ENCODE results near the gene LMNTD2.

LMNTD2 gene

DNA sequence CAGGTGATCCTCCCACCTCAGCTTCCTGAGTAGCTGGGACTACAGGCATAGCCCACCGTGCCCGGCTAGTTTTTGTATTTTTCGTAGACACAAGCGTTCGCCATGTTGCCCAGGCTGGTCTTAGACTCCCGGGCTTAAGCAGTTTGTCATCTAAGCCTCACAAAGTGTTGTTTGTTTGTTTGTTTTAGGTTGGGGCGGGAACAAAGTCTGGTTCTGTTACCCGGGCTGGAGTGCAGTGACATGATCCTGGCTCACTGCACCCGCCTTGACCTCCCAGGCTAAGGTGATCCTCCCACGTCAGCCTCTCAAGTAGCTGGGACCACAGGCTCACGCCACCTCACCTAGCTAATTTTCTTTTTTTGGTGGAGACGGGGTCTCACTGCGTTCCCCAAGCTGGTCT is 42.6 kb upstream of the LMNTD2 start:
- no peak overlapping the region for H3K18ac ChIP-seq (ENCODE audit: low read depth in 1 of 2, low read length in 2 of 2)
- H2AFZ ChIP-seq (ENCODE audit: low read depth, low read length), result no peak overlapping the region
- WGBS, result 93% methylated on average over 13 of the region's 13 CpGs
- H4K91ac ChIP-seq (ENCODE audit: low read length), result no peak overlapping the region
- no peaks in the 10 kb centered on the region for H3K9me3 ChIP-seq (ENCODE audit: control insufficient read depth, low read length)
- no peak overlapping the region for H2BK15ac ChIP-seq (ENCODE audit: low read depth, poor library complexity, severe bottlenecking)
- DNase-seq, result no peak
- H3K4me1 ChIP-seq (ENCODE audit: control insufficient read depth, insufficient read depth, low read depth, low read length), result peaks cover 4% of the 10 kb centered on the region
- no peak overlapping the region for H3K4me3 ChIP-seq (ENCODE audit: insufficient read depth in 1 of 2, low read depth in 1 of 2, low read length in 2 of 2)
- H2BK5ac ChIP-seq (ENCODE audit: low read depth, low read length, poor library complexity, severe bottlenecking), result no peak overlapping the region
- H3K79me1 ChIP-seq (replicated peaks; ENCODE audit: low read length, poor library complexity, severe bottlenecking), result peaks cover 51% of the 10 kb centered on the region
- H3K36me3 ChIP-seq (ENCODE audit: control insufficient read depth in 1 of 2, insufficient read depth in 2 of 2, low read depth in 1 of 2, low read length in 2 of 2), result peaks cover 86 to 90% of the 10 kb centered on the region in 2 experiments
- H3K23ac ChIP-seq (ENCODE audit: low read length in 2 of 2), result no peak overlapping the region
- H2BK12ac ChIP-seq (ENCODE audit: low read length in 2 of 2), result no peak overlapping the region
- no peak overlapping the region for H3K27ac ChIP-seq (ENCODE audit: low read length, poor library complexity, severe bottlenecking)
- H3K14ac ChIP-seq (ENCODE audit: low read length in 2 of 2), result no peak overlapping the region
- no peak overlapping the region for H3K4ac ChIP-seq (ENCODE audit: low read depth in 1 of 2, low read length in 2 of 2)
- H2AK5ac ChIP-seq (ENCODE audit: low read length, severe bottlenecking), result no peak overlapping the region
- H3K27me3 ChIP-seq (ENCODE audit: control insufficient read depth in 1 of 2, insufficient read depth in 1 of 2, low read length in 2 of 2), result no peaks in the 10 kb centered on the region
- H4K8ac ChIP-seq (ENCODE audit: low read length), result no peak overlapping the region
- no peak overlapping the region for H2BK120ac ChIP-seq (ENCODE audit: low read depth, low read length)
- H3K9ac ChIP-seq (ENCODE audit: low read length), result no peak overlapping the region
- H3K4me2 ChIP-seq (ENCODE audit: low read length, poor library complexity, severe bottlenecking), result no peak overlapping the region

DNA sequence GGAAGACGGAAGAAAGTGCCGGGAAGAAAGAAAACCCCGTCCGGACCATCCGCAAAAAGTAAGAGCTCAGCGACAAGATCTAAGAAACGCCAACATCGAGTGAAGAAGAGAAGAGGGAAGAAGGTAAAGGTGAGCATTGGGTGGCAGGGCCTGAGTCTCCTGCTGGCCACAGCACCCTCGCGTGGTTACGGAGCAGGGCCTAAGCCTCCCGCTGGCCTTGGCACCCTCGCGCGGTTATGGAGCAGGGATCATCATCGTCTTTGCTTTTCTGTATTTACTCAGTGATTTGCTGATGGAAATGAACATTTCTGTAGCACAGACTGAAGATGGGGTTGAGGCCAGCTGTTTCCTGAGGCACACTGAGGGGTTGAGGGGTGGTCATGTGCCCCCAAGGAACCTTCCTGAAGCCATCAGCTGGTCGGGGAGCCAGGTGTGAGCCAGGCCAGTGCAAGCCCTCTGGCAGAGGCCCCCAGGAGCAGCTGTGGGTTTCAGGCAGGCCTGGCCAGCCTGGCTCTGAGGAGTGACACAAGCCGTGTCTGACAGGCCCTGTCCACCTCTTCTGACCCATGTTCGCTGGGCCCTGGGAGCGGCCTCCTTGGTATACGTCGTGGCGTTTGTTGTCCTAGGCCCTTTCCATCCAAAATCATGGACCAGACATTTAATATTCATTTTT is 41.2 kb upstream of the LMNTD2 start:
- no peak overlapping the region for H3K14ac ChIP-seq (ENCODE audit: low read length in 2 of 2)
- H3K4me2 ChIP-seq (ENCODE audit: low read length, poor library complexity, severe bottlenecking), result no peak overlapping the region
- H2BK12ac ChIP-seq (ENCODE audit: low read length in 2 of 2), result no peak overlapping the region
- no peak overlapping the region for H2AK5ac ChIP-seq (ENCODE audit: low read length, severe bottlenecking)
- WGBS, result 97% methylated on average over 18 of the region's 23 CpGs
- no peaks in the 10 kb centered on the region for H3K27me3 ChIP-seq (ENCODE audit: control insufficient read depth in 1 of 2, insufficient read depth in 1 of 2, low read length in 2 of 2)
- H3K18ac ChIP-seq (ENCODE audit: low read depth in 1 of 2, low read length in 2 of 2), result no peak overlapping the region
- peaks cover 49% of the 10 kb centered on the region for H3K79me1 ChIP-seq (replicated peaks; ENCODE audit: low read length, poor library complexity, severe bottlenecking)
- no peak overlapping the region for H4K8ac ChIP-seq (ENCODE audit: low read length)
- H3K9me3 ChIP-seq (ENCODE audit: control insufficient read depth, low read length), result no peaks in the 10 kb centered on the region
- H2BK120ac ChIP-seq (ENCODE audit: low read depth, low read length), result no peak overlapping the region
- H4K91ac ChIP-seq (ENCODE audit: low read length), result no peak overlapping the region
- peaks cover 4% of the 10 kb centered on the region for H3K4me1 ChIP-seq (ENCODE audit: control insufficient read depth, insufficient read depth, low read depth, low read length)
- no peak for DNase-seq
- no peak overlapping the region for H3K23ac ChIP-seq (ENCODE audit: low read length in 2 of 2)
- H3K4me3 ChIP-seq (ENCODE audit: insufficient read depth in 1 of 2, low read depth in 1 of 2, low read length in 2 of 2), result no peak overlapping the region
- H3K27ac ChIP-seq (ENCODE audit: low read length, poor library complexity, severe bottlenecking), result no peak overlapping the region
- no peak overlapping the region for H3K9ac ChIP-seq (ENCODE audit: low read length)
- no peak overlapping the region for H2AFZ ChIP-seq (ENCODE audit: low read depth, low read length)
- peaks cover 86 to 88% of the 10 kb centered on the region in 2 experiments for H3K36me3 ChIP-seq (ENCODE audit: control insufficient read depth in 1 of 2, insufficient read depth in 2 of 2, low read depth in 1 of 2, low read length in 2 of 2)
- H2BK5ac ChIP-seq (ENCODE audit: low read depth, low read length, poor library complexity, severe bottlenecking), result no peak overlapping the region
- no peak overlapping the region for H2BK15ac ChIP-seq (ENCODE audit: low read depth, poor library complexity, severe bottlenecking)
- no peak overlapping the region for H3K4ac ChIP-seq (ENCODE audit: low read depth in 1 of 2, low read length in 2 of 2)

- 96% methylated on average over 30 of the region's 30 CpGs for WGBS
- no peaks in the 10 kb centered on the region for H3K27me3 ChIP-seq (ENCODE audit: control insufficient read depth in 1 of 2, insufficient read depth in 1 of 2, low read length in 2 of 2)
- peaks cover 56% of the 10 kb centered on the region for H3K79me1 ChIP-seq (replicated peaks; ENCODE audit: low read length, poor library complexity, severe bottlenecking)
- H4K91ac ChIP-seq (ENCODE audit: low read length), result peak overlapping the region; percentile 5
- peaks cover 87 to 91% of the 10 kb centered on the region in 2 experiments for H3K36me3 ChIP-seq (ENCODE audit: control insufficient read depth in 1 of 2, insufficient read depth in 2 of 2, low read depth in 1 of 2, low read length in 2 of 2)
- H3K14ac ChIP-seq (ENCODE audit: low read length in 2 of 2), result no peak overlapping the region
- no peak overlapping the region for H3K23ac ChIP-seq (ENCODE audit: low read length in 2 of 2)
- H2BK12ac ChIP-seq (ENCODE audit: low read length in 2 of 2), result no peak overlapping the region
- no peak overlapping the region for H3K18ac ChIP-seq (ENCODE audit: low read depth in 1 of 2, low read length in 2 of 2)
- no peak overlapping the region for H3K4ac ChIP-seq (ENCODE audit: low read depth in 1 of 2, low read length in 2 of 2)
- H3K4me3 ChIP-seq (ENCODE audit: insufficient read depth in 1 of 2, low read depth in 1 of 2, low read length in 2 of 2), result no peak overlapping the region
- no peaks in the 10 kb centered on the region for H3K9me3 ChIP-seq (ENCODE audit: control insufficient read depth, low read length)
- H2BK120ac ChIP-seq (ENCODE audit: low read depth, low read length), result no peak overlapping the region
- no peak overlapping the region for H2AK5ac ChIP-seq (ENCODE audit: low read length, severe bottlenecking)
- H3K4me1 ChIP-seq (ENCODE audit: control insufficient read depth, insufficient read depth, low read depth, low read length), result peaks cover 3% of the 10 kb centered on the region
- no peak overlapping the region for H2BK5ac ChIP-seq (ENCODE audit: low read depth, low read length, poor library complexity, severe bottlenecking)
- H3K9ac ChIP-seq (ENCODE audit: low read length), result no peak overlapping the region
- H4K8ac ChIP-seq (ENCODE audit: low read length), result no peak overlapping the region
- no peak for DNase-seq
- H3K27ac ChIP-seq (ENCODE audit: low read length, poor library complexity, severe bottlenecking), result no peak overlapping the region
- no peak overlapping the region for H2AFZ ChIP-seq (ENCODE audit: low read depth, low read length)
- no peak overlapping the region for H2BK15ac ChIP-seq (ENCODE audit: low read depth, poor library complexity, severe bottlenecking)
- no peak overlapping the region for H3K4me2 ChIP-seq (ENCODE audit: low read length, poor library complexity, severe bottlenecking)
Observed at GRCh38 chr11:598005-598680, 37.6 kb upstream of the LMNTD2 start.

DNA sequence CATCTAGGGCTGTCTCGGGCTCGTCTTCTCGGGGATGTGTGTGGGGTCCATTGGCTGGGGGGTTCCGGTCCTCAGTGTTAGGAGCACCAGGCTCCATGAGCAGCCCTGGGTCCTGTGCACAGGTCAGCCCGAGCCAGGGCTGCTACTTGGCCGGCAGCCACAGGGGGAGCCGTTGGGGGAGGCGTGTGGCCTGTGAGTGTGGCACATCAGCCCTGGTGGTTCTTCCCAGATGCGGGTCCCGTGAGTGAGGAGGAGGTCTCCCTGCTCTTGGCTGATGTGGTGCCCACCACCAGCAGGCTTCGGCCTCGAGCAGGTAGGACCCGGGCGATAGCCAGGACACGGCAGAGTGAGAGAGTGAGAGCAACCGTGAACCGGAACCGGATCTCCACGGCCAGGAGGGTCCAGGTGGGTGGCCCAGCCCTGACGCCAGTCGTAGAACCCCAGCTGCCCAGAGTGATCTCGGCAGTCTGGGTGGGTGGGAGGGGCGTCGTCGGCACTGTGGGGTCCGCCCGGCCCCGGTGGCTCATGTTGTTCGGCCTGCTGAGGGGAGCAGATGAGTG is 36.7 kb upstream of the LMNTD2 start:
- Histone ChIP-seq H4K8ac (ENCODE audit: low read length) (no peak overlapping the region), H3K23ac (ENCODE audit: low read length in 2 of 2) (no peak overlapping the region), H3K27me3 (ENCODE audit: control insufficient read depth in 1 of 2, insufficient read depth in 1 of 2, low read length in 2 of 2) (no peaks in the 10 kb centered on the region), H2BK5ac (ENCODE audit: low read depth, low read length, poor library complexity, severe bottlenecking) (no peak overlapping the region), H3K4ac (ENCODE audit: low read depth in 1 of 2, low read length in 2 of 2) (no peak overlapping the region), H2AFZ (ENCODE audit: low read depth, low read length) (no peak overlapping the region), H3K79me1 (replicated peaks; ENCODE audit: low read length, poor library complexity, severe bottlenecking) (peaks cover 62% of the 10 kb centered on the region), H3K4me2 (ENCODE audit: low read length, poor library complexity, severe bottlenecking) (no peak overlapping the region), H2BK12ac (ENCODE audit: low read length in 2 of 2) (no peak overlapping the region), H3K36me3 (ENCODE audit: control insufficient read depth in 1 of 2, insufficient read depth in 2 of 2, low read depth in 1 of 2, low read length in 2 of 2) (peaks cover 88 to 91% of the 10 kb centered on the region in 2 experiments), H3K9ac (ENCODE audit: low read length) (no peak overlapping the region), H3K14ac (ENCODE audit: low read length in 2 of 2) (no peak overlapping the region), H4K91ac (ENCODE audit: low read length) (no peak overlapping the region), H3K18ac (ENCODE audit: low read depth in 1 of 2, low read length in 2 of 2) (no peak overlapping the region), H3K27ac (ENCODE audit: low read length, poor library complexity, severe bottlenecking) (no peak overlapping the region), H2BK15ac (ENCODE audit: low read depth, poor library complexity, severe bottlenecking) (no peak overlapping the region), H3K9me3 (ENCODE audit: control insufficient read depth, low read length) (no peaks in the 10 kb centered on the region), H3K4me1 (ENCODE audit: control insufficient read depth, insufficient read depth, low read depth, low read length) (peaks cover 3% of the 10 kb centered on the region), H3K4me3 (ENCODE audit: insufficient read depth in 1 of 2, low read depth in 1 of 2, low read length in 2 of 2) (no peak overlapping the region), H2AK5ac (ENCODE audit: low read length, severe bottlenecking) (no peak overlapping the region), H2BK120ac (ENCODE audit: low read depth, low read length) (no peak overlapping the region)
- DNase-seq, result no peak
- 95% methylated on average over 26 of the region's 29 CpGs for WGBS
